CD4-positive, CD25-positive, alpha-beta regulatory T cell (primary cell): ENCODE measurements around the gene LCN12. TPM values are rescaled to one million over a fixed set of nuclear protein-coding genes. Genes with fewer than 3 reads are reported as not detected.

Experiments used
- ATAC-seq, 2 donors: fragments of 150-1000 bp; cut with Tn5 transposase; one replicate each; pipeline ENCODE4 v1.10.0; 2021; ENCODE audit warnings: low read depth in 2 of 2, moderate number of reproducible peaks in 2 of 2, moderate library complexity in 1 of 2
- DNase-seq, 3 donors: peaks; one replicate each; pipeline versions ENCODE4 v3.0.0 to v3.0.0-alpha.2; 2012 to 2022; ENCODE audit warnings: mixed read lengths in 1 of 3
- H3K27ac ChIP-seq: one replicate; pipeline ENCODE4 v1.7.0; 2013; ENCODE audit warnings: mild to moderate bottlenecking, low read length; ENCODE audit not compliant: insufficient read depth, poor library complexity, severe bottlenecking
- H3K27me3 ChIP-seq: one replicate; pipeline ENCODE4 v1.7.0; 2013; ENCODE audit warnings: low read length; ENCODE audit not compliant: control insufficient read depth, insufficient read depth
- H3K36me3 ChIP-seq: one replicate; pipeline ENCODE4 v1.7.0; 2013; ENCODE audit warnings: mild to moderate bottlenecking, low read length, moderate library complexity; ENCODE audit not compliant: control insufficient read depth, insufficient read depth
- H3K4me1 ChIP-seq: 2 replicates; pipeline ENCODE4 v1.7.0; 2013; ENCODE audit warnings: mild to moderate bottlenecking, low read length; ENCODE audit not compliant: insufficient read depth, control insufficient read depth, poor library complexity, severe bottlenecking
- H3K4me3 ChIP-seq: one replicate; pipeline ENCODE4 v1.7.0; 2013; ENCODE audit warnings: low read depth, mild to moderate bottlenecking, low read length, moderate library complexity
- H3K9me3 ChIP-seq, 2 experiments: 1 replicate in 1 of 2; 2 replicates in 1 of 2; pipeline ENCODE4 v1.7.0; 2013; ENCODE audit warnings: low read length in 2 of 2, mild to moderate bottlenecking in 1 of 2, moderate library complexity in 1 of 2; ENCODE audit not compliant: control insufficient read depth in 2 of 2
- H3K27ac Mint-ChIP-seq, 3 donors: one replicate each; pipeline ENCODE4 v1.8.0; 2020 to 2022; ENCODE audit warnings: mild to moderate bottlenecking in 3 of 3, mixed read lengths in 3 of 3, moderate library complexity in 2 of 3
- H3K27me3 Mint-ChIP-seq: one replicate; pipeline ENCODE4 v1.8.0; 2022; ENCODE audit warnings: mild to moderate bottlenecking, mixed read lengths
- H3K36me3 Mint-ChIP-seq: one replicate; pipeline ENCODE4 v1.8.0; 2020; ENCODE audit warnings: mixed read lengths
- H3K4me1 Mint-ChIP-seq, 4 donors: one replicate each; pipeline ENCODE4 v1.8.0; 2020 to 2022; ENCODE audit warnings: mixed read lengths in 4 of 4, mild to moderate bottlenecking in 1 of 4
- H3K4me3 Mint-ChIP-seq, 4 donors: one replicate each; pipeline ENCODE4 v1.8.0; 2020 to 2022; ENCODE audit warnings: mild to moderate bottlenecking in 4 of 4, mixed read lengths in 4 of 4, moderate library complexity in 3 of 4
- H3K9me3 Mint-ChIP-seq, 7 donors: one replicate each; pipeline ENCODE4 v1.8.0; 2020 to 2022; ENCODE audit warnings: mixed read lengths in 7 of 7, mild to moderate bottlenecking in 3 of 7, moderate library complexity in 2 of 7
- polyA plus RNA-seq, 4 donors: library from polyadenylated mRNA; unstranded; fragments of 300-500 nt; fragmentation: Illumina TruSeq; gene quantifications; one replicate each; pipeline ENCODE4 v1.2.3, GENCODE V29; 2021
- total RNA-seq: library from RNA; stranded (reverse); gene quantifications from one replicate; pipeline ENCODE4 v1.2.3, GENCODE V29; 2022

The LCN12 gene
- total and polyA plus RNA-seq, 5 donors from 2014 or later = 1.4 TPM; not detected in 4

- H3K36me3 ChIP-seq = peaks cover 18% of the 10 kb centered on the region
- Mint-ChIP-seq H3K9me3 (no peaks in the 10 kb centered on the region), H3K4me1 (peaks cover 0 to 6% (median 4%) of the 10 kb centered on the region in 4 donors), H3K36me3 (peaks cover 12% of the 10 kb centered on the region), H3K27me3 (no peaks in the 10 kb centered on the region), H3K4me3 (no peak overlapping the region), H3K27ac (peak overlapping the region in 1 of 3 donors; percentile 62)
- no peaks in the 10 kb centered on the region for H3K9me3 ChIP-seq
- H3K27me3 ChIP-seq = no peaks in the 10 kb centered on the region
- H3K4me1 ChIP-seq = no peaks in the 10 kb centered on the region
- ATAC-seq (no peak), DNase-seq (no peak)
- H3K4me3 ChIP-seq = no peak overlapping the region
- no peak overlapping the region for H3K27ac ChIP-seq
Measured at GRCh38 chr9:136930014-136930413, 22.1 kb upstream of the LCN12 start.

- Histone ChIP-seq H3K27ac (no peak overlapping the region), H3K4me1 (no peaks in the 10 kb centered on the region), H3K36me3 (peaks cover 5% of the 10 kb centered on the region), H3K9me3 (no peaks in the 10 kb centered on the region), H3K27me3 (no peaks in the 10 kb centered on the region), H3K4me3 (no peak overlapping the region)
- ATAC-seq (no peak), DNase-seq (no peak)
- peak overlapping the region in 1 of 3 donors; percentile 50 for H3K27ac Mint-ChIP-seq
- no peaks in the 10 kb centered on the region for H3K9me3 Mint-ChIP-seq
- H3K36me3 Mint-ChIP-seq = peaks cover 13% of the 10 kb centered on the region
- peaks cover 0 to 6% (median 4%) of the 10 kb centered on the region in 4 donors for H3K4me1 Mint-ChIP-seq
- no peaks in the 10 kb centered on the region for H3K27me3 Mint-ChIP-seq
- no peak overlapping the region for H3K4me3 Mint-ChIP-seq
Measured at GRCh38 chr9:136931611-136932130, 20.4 kb upstream of the LCN12 start.

- ATAC-seq (no peak), DNase-seq (no peak)
- H3K36me3 Mint-ChIP-seq = peaks cover 18% of the 10 kb centered on the region
- Histone ChIP-seq H3K9me3 (no peaks in the 10 kb centered on the region), H3K4me3 (no peak overlapping the region), H3K4me1 (no peaks in the 10 kb centered on the region), H3K36me3 (no peaks in the 10 kb centered on the region), H3K27me3 (no peaks in the 10 kb centered on the region), H3K27ac (no peak overlapping the region)
- H3K4me1 Mint-ChIP-seq = peaks cover 0 to 7% (median 3%) of the 10 kb centered on the region in 4 donors
- no peak overlapping the region for H3K4me3 Mint-ChIP-seq
- H3K9me3 Mint-ChIP-seq = peaks cover 0 to 3% (median 0%) of the 10 kb centered on the region in 7 donors
- H3K27ac Mint-ChIP-seq = peak overlapping the region in 1 of 3 donors; percentile 63
- H3K27me3 Mint-ChIP-seq = no peaks in the 10 kb centered on the region
Measured at GRCh38 chr9:136934277-136934676, 17.8 kb upstream of the LCN12 start.

- peaks cover 0 to 3% (median 0%) of the 10 kb centered on the region in 7 donors for H3K9me3 Mint-ChIP-seq
- Histone ChIP-seq H3K27me3 (no peaks in the 10 kb centered on the region), H3K27ac (no peak overlapping the region), H3K36me3 (peaks cover 9% of the 10 kb centered on the region), H3K4me3 (no peak overlapping the region), H3K4me1 (no peaks in the 10 kb centered on the region), H3K9me3 (no peaks in the 10 kb centered on the region)
- no peak overlapping the region for H3K4me3 Mint-ChIP-seq
- no peaks in the 10 kb centered on the region for H3K27me3 Mint-ChIP-seq
- no peak overlapping the region for H3K27ac Mint-ChIP-seq
- peaks cover 0 to 9% (median 3%) of the 10 kb centered on the region in 4 donors for H3K4me1 Mint-ChIP-seq
- ATAC-seq (no peak), DNase-seq (no peak)
- H3K36me3 Mint-ChIP-seq = peaks cover 20% of the 10 kb centered on the region
Measured at GRCh38 chr9:136935651-136936050, 16.4 kb upstream of the LCN12 start.

- no peaks in the 10 kb centered on the region for H3K9me3 ChIP-seq
- Mint-ChIP-seq H3K4me3 (peak overlapping the region in 1 of 4 donors; percentile 34), H3K27ac (peak overlapping the region in 1 of 3 donors; percentile 22), H3K27me3 (no peaks in the 10 kb centered on the region), H3K9me3 (peaks cover 0 to 3% (median 0%) of the 10 kb centered on the region in 7 donors), H3K4me1 (peaks cover 0 to 9% (median 3%) of the 10 kb centered on the region in 4 donors), H3K36me3 (peaks cover 20% of the 10 kb centered on the region)
- no peaks in the 10 kb centered on the region for H3K4me1 ChIP-seq
- ATAC-seq (no peak), DNase-seq (no peak)
- H3K36me3 ChIP-seq = peaks cover 19% of the 10 kb centered on the region
- no peak overlapping the region for H3K4me3 ChIP-seq
- no peaks in the 10 kb centered on the region for H3K27me3 ChIP-seq
- H3K27ac ChIP-seq = no peak overlapping the region
Measured at GRCh38 chr9:136936645-136937170, 15.4 kb upstream of the LCN12 start.

- Mint-ChIP-seq H3K36me3 (peaks cover 20% of the 10 kb centered on the region), H3K9me3 (peaks cover 0 to 3% (median 0%) of the 10 kb centered on the region in 7 donors), H3K27ac (no peak overlapping the region), H3K27me3 (no peaks in the 10 kb centered on the region), H3K4me3 (peak overlapping the region in 1 of 4 donors; percentile 28), H3K4me1 (peaks cover 0 to 9% (median 3%) of the 10 kb centered on the region in 4 donors)
- Histone ChIP-seq H3K4me3 (no peak overlapping the region), H3K27me3 (no peaks in the 10 kb centered on the region), H3K4me1 (peaks cover 2% of the 10 kb centered on the region), H3K9me3 (no peaks in the 10 kb centered on the region), H3K27ac (no peak overlapping the region), H3K36me3 (peaks cover 26% of the 10 kb centered on the region)
- ATAC-seq (no peak), DNase-seq (no peak)
Measured at GRCh38 chr9:136937186-136938001, 14.7 kb upstream of the LCN12 start.

- H3K27ac ChIP-seq = no peak overlapping the region
- Mint-ChIP-seq H3K27me3 (peaks cover under 1% of the 10 kb centered on the region), H3K9me3 (peaks cover 0 to 3% (median 0%) of the 10 kb centered on the region in 7 donors), H3K4me3 (peak overlapping the region in 2 of 4 donors; percentile 24 to 85), H3K36me3 (peaks cover 14% of the 10 kb centered on the region), H3K4me1 (peaks cover 0 to 11% (median under 1%) of the 10 kb centered on the region in 4 donors), H3K27ac (no peak overlapping the region)
- DNase-seq (no peak), ATAC-seq (no peak)
- H3K4me1 ChIP-seq = peaks cover 17% of the 10 kb centered on the region
- peaks cover 30% of the 10 kb centered on the region for H3K36me3 ChIP-seq
- H3K9me3 ChIP-seq = no peaks in the 10 kb centered on the region
- H3K27me3 ChIP-seq = no peaks in the 10 kb centered on the region
- H3K4me3 ChIP-seq = no peak overlapping the region
Measured at GRCh38 chr9:136939431-136939995, 12.6 kb upstream of the LCN12 start.
